ENCODE measurements around the gene LHFPL2.

The LHFPL2 gene

DNA sequence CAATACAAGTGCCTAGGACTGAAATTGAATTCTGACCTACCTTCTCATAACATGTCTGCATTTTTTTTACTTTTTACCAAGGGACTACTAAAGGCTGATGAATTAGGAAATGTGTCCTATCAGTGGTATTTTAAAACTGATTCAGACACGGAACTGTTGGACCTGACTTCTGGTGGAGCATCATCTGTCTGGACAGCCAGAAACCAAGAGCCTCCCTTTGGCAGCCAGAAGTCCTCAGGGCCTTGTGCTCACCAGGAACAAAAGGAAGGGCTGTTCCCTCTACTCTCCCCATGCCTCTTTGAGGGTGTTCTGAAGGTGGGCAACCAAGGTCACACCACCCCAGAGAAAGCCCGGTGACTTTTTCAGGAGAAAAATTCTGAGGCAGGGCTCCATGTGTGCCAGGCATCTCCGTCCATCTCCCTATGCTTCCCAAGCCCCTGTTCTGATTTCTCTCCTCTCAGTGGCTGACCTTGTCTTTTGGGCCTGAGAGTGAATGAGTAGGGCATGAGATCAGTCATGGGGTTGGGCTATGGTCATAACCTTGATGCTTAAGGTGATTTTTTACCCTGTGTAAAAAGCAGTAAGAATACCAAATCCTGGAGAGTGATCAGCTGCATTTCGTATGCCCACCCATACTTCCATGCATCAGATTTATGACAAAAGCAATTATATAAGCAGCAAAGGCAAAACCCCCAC, 144.5 kb downstream of the LHFPL2 start:
- DNase-seq (ENCODE audit: low read depth), result no peak

DNA sequence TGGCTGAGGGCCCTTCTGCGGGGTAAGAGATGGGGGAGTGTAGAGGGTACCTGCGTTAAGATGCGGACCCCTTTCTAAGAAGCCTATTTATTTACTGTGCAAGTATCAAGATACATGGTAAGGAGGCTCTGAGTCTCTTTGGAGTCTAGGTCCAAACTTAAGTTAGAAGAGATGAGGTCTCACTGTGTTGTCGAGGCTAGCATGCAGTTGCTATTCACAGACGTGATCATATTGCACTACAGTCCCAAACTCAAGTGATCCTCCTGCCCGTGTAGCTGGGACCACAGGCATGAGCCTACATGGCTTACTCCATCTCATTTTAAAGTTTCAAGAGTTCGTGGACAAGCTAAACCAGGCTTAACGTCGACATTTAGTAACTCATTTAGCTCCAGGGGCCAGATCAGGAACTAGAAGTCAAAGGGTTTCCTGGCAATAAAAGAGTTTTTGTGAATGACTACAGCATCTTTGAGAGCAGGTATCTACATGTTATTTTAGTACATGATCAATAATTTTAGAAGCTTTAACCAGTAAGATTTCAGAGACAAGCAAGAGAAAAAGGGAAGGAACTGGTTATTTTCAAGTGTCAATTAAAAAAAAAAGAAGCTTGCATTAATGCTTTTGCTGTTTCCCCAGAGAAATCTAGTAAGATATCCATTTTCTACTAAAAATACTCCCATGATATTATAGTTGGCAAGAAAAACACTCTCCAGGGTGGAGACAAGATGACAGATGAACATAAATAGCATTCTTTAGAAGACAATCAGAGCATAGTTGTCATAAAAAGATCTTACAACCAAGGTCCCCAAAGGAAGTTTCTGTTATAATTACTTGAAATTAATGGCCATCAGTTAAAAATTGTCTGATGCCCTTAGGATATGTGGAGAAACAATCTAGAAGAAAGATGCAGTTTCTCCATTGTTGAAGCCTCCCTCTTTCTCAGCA, 146.9 kb downstream of the LHFPL2 start:
- DNase-seq (ENCODE audit: low read depth), result no peak

- DNase-seq (ENCODE audit: low read depth), result no peak
These were observed 147.7 kb downstream of the LHFPL2 start for GRCh38 chr5:78500871-78501270.

DNA sequence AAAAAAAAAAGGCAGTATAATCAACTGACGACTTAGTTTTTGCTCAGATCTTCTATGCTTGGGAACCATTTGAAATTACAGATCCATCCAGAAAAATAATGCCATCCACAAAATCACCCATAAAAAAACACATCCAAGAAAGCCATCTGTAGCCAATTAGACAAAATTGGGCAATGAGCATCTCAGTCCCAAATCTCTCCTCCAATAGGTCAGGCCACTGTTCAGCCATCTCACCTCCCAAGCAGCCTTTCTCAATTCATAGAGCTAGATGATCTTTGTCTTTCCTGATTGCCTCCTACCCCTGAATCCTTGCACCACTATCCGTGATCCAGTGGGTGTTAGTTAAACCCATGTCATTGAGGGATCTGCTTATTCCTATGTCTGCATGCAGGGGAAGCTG, 148.5 kb downstream of the LHFPL2 start:
- DNase-seq (ENCODE audit: low read depth), result no peak

DNA sequence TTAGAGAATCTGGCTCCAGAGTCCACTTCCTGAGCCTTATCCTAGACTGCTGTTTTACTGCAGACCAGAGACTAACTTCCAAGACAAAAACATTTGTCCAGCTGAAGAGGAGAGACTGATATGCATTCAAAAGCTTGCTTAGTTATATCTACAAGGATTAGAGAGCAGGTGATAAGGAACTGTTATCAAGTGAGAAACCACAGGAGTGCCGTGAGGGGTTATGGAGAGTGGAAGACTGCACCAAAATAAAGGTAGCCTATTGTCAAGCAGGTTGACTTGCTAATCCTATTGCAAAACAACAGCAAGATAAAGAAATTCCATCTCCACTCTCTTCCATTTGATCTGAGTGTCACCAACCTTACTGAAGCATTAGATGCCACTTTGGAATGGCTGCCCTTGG, 149.1 kb downstream of the LHFPL2 start:
- no peak for DNase-seq (ENCODE audit: low read depth)

GRCh38 chr5:78497573-78498533, 150.7 kb downstream of the LHFPL2 start:
- DNase-seq (ENCODE audit: low read depth), result no peak

GRCh38 chr5:78496373-78496772, 152.2 kb downstream of the LHFPL2 start:
- DNase-seq (ENCODE audit: low read depth), result no peak

DNA sequence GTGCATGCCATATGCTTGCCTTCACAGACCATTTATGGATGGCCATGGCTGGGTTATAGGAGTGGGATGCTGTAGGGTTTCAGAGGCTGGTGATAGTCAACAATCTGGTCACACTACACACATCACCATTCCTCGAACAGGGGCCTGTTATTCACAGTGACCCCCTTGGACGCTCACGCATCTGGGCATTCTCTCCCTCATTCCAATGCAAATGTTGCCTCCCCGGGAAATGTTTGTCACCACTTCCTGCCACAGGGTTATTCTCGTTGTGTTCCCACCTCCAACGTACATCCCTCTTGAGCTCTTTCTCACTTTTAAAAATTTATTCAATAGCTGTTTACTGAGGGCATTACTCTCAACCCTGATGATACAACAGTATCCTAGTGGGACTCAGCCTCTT, 152.8 kb downstream of the LHFPL2 start:
- no peak for DNase-seq (ENCODE audit: low read depth)

DNA sequence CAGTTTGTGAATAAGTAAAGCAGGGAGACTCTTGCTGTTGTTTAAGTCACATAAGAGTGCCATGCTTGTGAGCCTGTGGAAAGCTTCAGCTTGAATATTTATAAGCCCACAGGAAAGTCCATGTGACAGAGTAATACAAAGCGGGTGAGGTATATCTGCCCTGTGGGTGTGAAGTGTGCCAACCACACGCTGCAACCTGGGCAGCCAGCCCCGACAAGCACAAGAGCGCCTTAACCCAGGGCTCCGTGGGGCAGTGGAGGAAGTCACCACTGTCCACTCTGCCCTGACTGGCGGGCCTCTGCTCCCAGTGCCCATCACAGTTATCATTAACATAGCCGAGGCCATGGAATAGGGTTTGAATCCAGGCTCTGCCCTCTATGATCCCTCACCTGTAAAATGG, 155.9 kb downstream of the LHFPL2 start:
- DNase-seq (ENCODE audit: low read depth), result no peak

DNA sequence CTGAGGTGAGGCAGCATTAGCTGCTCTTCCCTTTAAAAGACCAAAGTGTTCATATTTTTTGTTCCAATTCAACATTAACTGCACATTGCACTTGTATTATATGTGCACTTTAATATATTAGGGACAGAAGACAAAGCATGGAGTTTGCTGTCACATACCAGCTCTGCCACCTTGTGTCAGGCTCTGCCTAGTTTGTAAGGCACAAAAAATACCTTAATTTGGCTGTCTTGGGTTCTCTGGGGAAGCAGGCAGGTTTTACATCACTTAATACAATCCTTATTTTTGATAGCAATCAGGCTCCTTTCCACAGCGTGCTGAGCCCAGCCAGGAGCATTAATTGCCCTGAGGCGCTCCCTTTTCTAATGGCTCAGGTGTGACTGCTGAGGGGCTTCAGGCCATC, 156.3 kb downstream of the LHFPL2 start:
- DNase-seq (ENCODE audit: low read depth), result no peak

DNA sequence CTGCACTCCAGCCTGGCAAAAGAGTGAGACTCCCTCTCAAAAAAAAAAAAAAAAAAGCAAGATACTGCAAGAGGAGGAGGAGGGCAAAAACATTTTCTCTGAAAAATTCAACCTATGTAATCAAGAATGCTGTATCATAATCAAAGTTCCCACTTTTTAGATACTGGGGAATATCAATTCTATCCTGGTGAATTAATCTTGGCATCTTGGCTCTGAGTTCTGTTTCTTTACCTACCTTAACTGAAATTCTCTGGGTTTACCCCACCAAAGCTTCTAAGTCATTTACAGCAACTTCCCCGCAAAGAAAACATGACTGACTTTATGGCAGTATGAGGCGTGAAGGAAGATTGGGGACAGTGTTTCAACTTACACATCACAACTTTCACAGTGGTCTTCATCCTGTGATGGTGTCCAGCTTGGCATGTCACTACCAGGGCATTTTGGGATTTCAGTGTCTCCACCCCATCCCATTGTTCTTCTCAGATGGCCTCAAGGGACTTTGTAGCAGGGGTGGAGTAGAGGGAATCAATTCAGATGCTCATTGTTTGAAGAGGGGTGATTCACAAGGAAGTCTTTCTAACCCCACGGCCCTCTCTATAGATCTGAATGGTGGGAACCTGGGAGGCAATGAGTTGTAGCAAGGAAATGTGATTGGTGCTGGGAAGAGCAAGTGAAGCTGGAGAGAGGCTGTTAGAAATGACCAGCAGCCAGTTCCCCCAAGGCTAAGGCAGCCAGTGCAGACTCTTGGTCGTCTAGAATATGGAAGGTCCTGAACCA, 157.7 kb downstream of the LHFPL2 start:
- DNase-seq (ENCODE audit: low read depth), result no peak

GRCh38 chr5:78487846-78488245, 160.7 kb downstream of the LHFPL2 start:
- no peak for DNase-seq (ENCODE audit: low read depth)

DNA sequence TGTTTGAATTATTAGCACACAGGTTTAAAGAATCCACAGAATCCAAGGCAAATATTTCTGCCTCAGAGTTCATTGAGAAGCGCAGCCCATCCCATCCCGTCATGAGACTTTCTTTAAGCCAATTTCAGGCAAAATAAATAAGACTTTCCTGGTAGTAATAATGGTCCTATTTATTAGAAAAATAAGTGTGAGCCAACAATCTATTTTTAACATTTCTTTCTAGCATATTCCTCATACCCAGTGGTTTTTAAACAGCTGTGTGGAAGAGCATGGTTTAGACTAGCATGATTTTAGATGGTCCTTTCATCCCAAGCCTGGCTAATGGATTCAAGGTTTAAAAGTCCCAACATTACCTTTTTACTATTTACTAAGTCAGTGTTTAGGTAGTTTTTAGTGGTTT, 162.4 kb downstream of the LHFPL2 start:
- DNase-seq (ENCODE audit: low read depth), result no peak

DNA sequence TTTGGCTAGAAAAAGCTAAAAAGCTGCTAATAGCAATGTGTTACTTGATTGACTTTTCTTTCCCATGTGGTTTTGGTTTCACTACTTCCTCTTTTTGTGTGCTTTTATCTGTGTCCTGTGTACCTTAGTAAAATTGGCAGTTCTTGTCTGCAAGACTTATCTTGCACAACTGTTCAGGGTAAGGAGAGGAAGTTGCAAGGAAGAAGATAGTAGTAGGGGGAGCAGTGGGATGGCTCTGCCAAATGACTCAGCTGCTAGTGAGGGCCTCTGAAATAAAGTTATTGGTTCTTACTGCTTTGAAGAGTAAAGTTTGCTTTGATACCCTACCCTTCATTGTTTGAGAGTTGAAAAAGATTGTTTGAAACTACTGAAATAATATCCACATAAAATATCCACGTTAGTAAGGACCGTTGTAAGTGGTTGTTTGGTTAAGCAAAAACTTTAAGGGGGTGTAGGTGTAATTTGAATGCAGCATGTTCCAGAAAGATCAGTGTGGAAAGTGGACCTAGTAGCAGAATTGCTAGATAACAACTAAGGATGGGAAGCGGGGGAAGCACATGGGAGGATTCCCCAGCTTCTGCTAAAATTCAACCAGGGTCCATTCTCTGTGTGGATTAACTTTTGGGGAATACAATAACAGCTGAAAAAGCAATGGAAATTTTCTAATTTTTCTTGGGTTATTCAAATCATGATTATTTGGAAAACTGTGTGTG, 164.6 kb downstream of the LHFPL2 start:
- DNase-seq (ENCODE audit: low read depth), result no peak

- no peak for DNase-seq (ENCODE audit: low read depth)
These were observed 165.6 kb downstream of the LHFPL2 start for GRCh38 chr5:78482948-78483347.

DNA sequence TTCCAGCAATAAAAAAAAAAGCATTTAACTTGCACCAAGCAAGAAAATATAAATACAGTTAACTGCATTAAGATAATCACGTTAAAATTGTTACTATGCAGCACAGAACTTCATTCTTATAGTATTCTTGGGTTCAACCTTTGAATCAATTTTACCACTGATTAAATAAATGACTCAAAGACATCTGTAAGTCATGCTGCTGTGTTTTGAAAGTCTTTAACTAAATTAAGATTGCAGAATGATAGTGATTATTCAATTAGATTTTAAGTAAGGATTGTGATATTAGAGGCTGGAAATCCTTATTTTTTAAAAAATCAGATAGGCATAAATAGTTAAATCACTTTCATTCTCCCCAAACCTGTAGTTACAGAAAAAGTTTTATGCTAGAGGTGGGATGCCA, 171.8 kb downstream of the LHFPL2 start:
- no peak for DNase-seq (ENCODE audit: low read depth)

GRCh38 chr5:78475370-78475769, 173.2 kb downstream of the LHFPL2 start:
- DNase-seq (ENCODE audit: low read depth), result no peak

GRCh38 chr5:78473751-78474150, 174.8 kb downstream of the LHFPL2 start:
- no peak for DNase-seq (ENCODE audit: low read depth)

DNA sequence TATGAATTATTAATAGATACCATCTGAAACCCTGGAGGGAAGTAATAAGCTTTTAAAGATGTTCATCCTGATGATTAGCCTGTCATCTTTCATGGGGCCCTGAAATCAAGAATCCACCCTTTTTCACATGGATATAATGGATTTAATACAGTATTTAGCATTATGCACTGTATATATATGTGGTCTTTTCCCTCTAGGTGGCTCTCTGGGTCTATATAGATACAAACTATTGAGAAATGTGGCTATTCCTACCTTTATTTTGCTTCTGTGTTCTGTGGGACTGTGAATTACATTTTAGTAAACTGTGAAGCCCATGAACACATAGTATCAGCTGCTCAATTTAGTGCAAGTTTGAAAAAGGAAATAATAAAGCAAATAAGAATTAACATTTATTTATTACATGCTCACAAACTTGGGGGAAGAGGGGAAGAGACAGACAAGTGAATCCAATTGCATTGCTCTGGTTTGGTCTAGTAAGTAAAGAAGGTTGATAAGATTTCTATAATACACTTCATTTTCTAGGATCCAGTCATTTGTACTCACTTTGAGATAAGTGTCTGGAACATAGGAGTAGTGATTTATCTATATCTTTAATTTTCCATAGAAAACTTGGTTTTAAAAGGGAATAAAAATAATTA, 176.0 kb downstream of the LHFPL2 start:
- no peak for DNase-seq (ENCODE audit: low read depth)

GRCh38 chr5:78471896-78472295, 176.7 kb downstream of the LHFPL2 start:
- DNase-seq (ENCODE audit: low read depth), result no peak
